Measurements from ENCODE around the gene CAPRIN1. TPM values are rescaled to one million over a fixed set of nuclear protein-coding genes. Genes with fewer than 3 reads are reported as not detected.

CAPRIN1 gene, protein sequence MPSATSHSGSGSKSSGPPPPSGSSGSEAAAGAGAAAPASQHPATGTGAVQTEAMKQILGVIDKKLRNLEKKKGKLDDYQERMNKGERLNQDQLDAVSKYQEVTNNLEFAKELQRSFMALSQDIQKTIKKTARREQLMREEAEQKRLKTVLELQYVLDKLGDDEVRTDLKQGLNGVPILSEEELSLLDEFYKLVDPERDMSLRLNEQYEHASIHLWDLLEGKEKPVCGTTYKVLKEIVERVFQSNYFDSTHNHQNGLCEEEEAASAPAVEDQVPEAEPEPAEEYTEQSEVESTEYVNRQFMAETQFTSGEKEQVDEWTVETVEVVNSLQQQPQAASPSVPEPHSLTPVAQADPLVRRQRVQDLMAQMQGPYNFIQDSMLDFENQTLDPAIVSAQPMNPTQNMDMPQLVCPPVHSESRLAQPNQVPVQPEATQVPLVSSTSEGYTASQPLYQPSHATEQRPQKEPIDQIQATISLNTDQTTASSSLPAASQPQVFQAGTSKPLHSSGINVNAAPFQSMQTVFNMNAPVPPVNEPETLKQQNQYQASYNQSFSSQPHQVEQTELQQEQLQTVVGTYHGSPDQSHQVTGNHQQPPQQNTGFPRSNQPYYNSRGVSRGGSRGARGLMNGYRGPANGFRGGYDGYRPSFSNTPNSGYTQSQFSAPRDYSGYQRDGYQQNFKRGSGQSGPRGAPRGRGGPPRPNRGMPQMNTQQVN
- 63.5 TPM for polyA plus RNA-seq

DNA sequence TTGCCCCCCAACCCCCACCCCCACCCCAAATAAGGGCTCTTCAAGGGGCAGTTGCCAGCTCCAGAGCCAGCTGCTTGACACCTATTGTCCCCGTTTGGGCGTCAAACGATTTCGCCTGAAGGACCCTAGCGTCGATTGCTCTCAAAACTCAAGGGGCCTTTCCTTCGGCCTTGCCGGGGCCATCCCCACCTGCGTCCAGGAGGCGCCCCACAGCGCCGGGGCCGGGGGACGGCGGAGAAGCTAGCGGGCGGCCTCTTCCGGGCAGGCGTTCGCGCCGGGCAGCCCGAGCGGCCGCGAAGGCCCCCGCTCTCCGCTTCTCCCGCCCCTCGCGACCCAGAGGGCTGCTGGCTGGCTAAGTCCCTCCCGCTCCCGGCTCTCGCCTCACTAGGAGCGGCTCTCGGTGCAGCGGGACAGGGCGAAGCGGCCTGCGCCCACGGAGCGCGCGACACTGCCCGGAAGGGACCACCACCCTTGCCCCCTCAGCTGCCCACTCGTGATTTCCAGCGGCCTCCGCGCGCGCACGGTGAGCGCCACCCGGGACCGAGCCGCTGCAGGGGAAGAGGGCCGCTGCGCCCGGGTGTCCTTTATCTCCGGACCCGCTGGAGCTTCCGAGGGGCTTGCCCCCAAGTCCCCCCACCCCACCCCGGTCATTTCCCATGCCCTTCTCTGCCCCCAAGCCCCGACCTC is at the start of gene CAPRIN1:
CAPRIN1 (plus strand) TSS at position 383 of the 687 bp plus-strand sequence. CDS start 690 bp downstream, outside the sequence.
- Mint-ChIP-seq H3K27me3 (no peaks in the 10 kb centered on the region), H3K4me1 (peaks cover 17 to 22% (median 22%) of the 10 kb centered on the region in 3 donors), H3K9me3 (no peaks in the 10 kb centered on the region)

DNA sequence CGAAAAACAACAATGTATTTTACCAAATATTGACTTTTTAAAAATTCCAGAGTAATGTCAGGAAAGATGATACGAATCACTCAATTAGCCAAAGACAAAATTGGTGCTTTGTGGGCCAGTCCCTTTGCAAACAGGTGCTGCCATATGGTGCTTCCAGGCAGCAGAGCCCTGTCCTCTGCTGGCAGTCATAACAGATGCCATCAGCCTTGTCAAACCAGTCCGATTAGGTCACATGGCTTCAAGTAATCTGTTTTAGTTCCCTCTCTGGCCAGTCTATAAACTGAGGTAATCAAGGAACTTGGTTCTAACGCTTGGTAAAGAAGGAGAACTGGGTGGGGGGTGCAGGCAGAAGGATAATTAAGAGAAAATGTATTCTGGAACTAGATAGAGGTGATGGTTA is 49.1 kb upstream of the CAPRIN1 start:
- Mint-ChIP-seq H3K9me3 (peaks cover 0 to 2% (median 0%) of the 10 kb centered on the region in 3 donors), H3K4me3 (no peak overlapping the region), H3K4me1 (peaks cover 3 to 10% (median 6%) of the 10 kb centered on the region in 3 donors), H3K27ac (peak overlapping the region in 1 of 3 donors; percentile 19), H3K36me3 (no peaks in the 10 kb centered on the region), H3K27me3 (peaks cover 22% of the 10 kb centered on the region)

More for the DNA sequence above, at the start of gene CAPRIN1:
- peak within 1 kb of the TSS; percentile 96 to 99 (median 96) for H3K27ac Mint-ChIP-seq
- peak within 1 kb of the TSS; percentile 95 to 99 (median 98) for H3K4me3 Mint-ChIP-seq
- H3K36me3 Mint-ChIP-seq = peaks cover 2% of the 10 kb centered on the region

DNA sequence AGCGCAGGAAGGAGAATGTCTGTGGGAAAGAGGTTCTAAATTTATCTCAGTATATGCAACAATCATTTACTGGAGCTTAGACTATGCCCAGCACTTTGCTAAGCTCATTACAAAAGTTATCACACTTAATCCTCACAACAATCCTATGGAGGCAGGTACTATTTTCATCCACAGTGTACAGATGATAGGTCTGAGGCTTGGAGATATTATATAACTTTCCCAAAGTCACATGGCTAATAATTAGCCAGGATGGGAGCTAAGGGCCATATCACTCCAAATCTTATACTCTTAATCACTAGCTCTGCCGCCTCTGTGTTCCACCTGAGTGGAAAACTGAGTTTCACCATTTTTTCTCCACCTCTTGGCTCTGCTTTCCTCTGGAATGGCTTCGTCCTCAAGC is 47.3 kb upstream of the CAPRIN1 start:
- H3K27ac Mint-ChIP-seq = no peak overlapping the region
- H3K4me3 Mint-ChIP-seq = no peak overlapping the region
- H3K4me1 Mint-ChIP-seq = peaks cover 3 to 6% (median 5%) of the 10 kb centered on the region in 3 donors
- H3K36me3 Mint-ChIP-seq = no peaks in the 10 kb centered on the region
- peaks cover 0 to 2% (median 0%) of the 10 kb centered on the region in 3 donors for H3K9me3 Mint-ChIP-seq
- H3K27me3 Mint-ChIP-seq = peaks cover 17% of the 10 kb centered on the region

DNA sequence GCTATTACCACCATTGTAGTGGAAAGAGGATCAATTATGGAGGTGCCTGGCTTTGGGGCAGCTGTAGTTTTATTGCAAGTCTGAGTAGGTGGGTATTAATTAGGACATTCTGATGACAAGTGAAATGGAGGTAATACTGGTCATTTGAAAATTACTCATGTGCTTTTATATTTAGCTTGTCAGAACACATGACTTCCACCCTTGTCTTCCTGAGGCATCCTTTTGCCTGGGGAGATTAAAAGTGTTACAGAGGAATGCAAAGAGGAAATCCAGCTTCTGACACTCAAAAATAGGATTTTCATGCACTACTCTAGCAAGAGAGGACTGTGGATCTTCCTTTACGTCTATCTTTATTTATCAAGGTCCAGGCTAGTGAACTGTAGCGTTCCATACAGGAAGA is 44.7 kb upstream of the CAPRIN1 start:
- no peaks in the 10 kb centered on the region for H3K9me3 Mint-ChIP-seq

DNA sequence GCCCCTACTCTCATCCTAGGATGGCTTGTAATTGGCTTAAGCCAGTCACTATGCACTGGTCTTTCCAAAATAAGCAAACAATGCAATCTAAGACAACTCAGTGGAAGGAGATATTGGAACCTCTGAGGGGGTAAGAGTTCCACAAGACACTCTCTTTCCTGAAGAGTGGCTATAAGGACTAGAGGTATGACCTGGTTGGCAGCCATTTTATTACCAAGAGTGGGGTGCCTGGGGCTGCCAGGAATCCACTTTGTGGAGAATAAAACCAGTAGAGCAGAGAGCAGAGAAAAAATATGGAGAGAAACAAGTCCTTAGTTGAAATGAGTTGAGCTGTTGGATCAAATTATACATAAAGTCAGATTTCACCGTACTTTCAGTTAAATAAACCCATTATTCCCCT is 38.8 kb upstream of the CAPRIN1 start:
- Mint-ChIP-seq H3K27me3 (peaks cover 8% of the 10 kb centered on the region), H3K4me1 (no peaks in the 10 kb centered on the region), H3K4me3 (no peak overlapping the region)

More for the DNA sequence above, 44.7 kb upstream of the CAPRIN1 start:
- no peaks in the 10 kb centered on the region for H3K4me1 Mint-ChIP-seq
- no peaks in the 10 kb centered on the region for H3K36me3 Mint-ChIP-seq
- H3K27me3 Mint-ChIP-seq = peaks cover 10% of the 10 kb centered on the region
- no peak overlapping the region for H3K4me3 Mint-ChIP-seq
- H3K27ac Mint-ChIP-seq = no peak overlapping the region

DNA sequence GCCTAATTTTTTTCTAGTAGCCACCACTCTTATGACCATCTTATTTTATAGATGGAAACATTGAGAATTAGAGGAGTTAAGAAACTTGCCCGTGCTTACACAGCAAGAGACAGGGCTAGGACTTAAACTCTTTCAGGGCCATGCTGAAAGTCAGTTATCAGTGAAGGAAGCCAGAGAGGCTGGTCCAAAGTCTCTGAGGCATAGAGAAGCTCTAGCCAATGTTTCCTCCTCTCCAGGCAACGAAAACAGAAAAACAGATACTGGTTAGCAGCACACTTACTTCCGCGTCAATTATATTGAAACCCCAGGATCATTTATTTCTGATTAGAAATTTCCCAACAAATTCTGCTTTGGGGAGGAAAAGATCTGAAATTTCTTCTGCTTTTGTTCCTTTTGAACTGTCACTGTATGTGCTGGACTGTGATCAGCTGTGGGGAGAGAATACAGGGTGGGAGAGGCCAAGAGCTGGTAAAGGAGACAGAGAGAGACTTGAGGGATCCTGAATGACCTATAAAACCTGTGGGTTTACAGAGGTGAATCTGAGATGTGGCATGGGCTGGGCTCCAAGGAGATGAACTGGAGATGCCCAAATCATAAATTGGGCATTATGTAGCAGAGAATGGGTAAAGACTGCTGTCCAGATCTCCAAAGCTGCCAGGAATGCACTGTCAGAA is 37.5 kb upstream of the CAPRIN1 start:
- H3K36me3 Mint-ChIP-seq = no peaks in the 10 kb centered on the region
- no peaks in the 10 kb centered on the region for H3K9me3 Mint-ChIP-seq
- no peaks in the 10 kb centered on the region for H3K4me1 Mint-ChIP-seq
- no peak overlapping the region for H3K4me3 Mint-ChIP-seq
- peaks cover 8% of the 10 kb centered on the region for H3K27me3 Mint-ChIP-seq
- no peak overlapping the region for H3K27ac Mint-ChIP-seq

More for the DNA sequence above, 38.8 kb upstream of the CAPRIN1 start:
- no peaks in the 10 kb centered on the region for H3K9me3 Mint-ChIP-seq
- no peak overlapping the region for H3K27ac Mint-ChIP-seq
- no peaks in the 10 kb centered on the region for H3K36me3 Mint-ChIP-seq

DNA sequence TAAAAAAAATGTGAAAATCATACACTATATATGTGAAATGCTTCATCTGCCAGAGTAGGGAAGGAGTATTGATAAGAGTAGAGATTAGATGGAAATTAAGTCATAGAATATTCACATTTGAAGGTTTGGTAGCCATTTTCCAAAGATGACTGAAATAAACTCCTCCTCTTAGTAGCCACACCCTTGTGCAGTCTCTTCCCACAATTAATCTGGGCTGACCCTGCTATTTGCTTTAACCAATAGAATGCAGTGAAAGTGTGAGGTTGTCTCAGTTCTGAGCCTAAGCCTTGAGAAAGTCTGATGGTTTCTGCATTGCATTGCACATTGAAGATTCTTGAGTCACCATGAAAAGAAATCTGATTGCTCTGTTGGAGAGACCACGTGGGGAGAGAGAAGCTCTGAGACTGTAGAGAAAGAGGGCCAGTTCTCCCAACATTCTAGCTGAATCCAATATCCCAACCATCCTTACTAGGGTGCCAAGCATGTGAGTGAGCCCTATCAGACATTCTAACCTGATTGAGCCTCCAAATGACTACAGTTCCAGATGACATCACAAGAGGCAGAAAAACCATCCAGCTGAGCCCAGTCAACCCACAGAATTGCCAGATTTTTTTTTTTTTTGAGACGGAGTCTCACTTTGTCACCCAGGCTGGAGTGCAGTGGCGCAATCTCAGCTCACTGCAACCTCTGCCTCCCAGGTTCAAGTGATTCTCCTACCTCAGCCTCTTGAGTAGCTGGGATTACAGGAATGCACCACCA is 29.4 kb upstream of the CAPRIN1 start:
- Mint-ChIP-seq H3K9me3 (peaks cover 0 to 4% (median 0%) of the 10 kb centered on the region in 3 donors), H3K27ac (no peak overlapping the region), H3K4me3 (no peak overlapping the region), H3K4me1 (no peaks in the 10 kb centered on the region), H3K27me3 (no peaks in the 10 kb centered on the region), H3K36me3 (no peaks in the 10 kb centered on the region)

DNA sequence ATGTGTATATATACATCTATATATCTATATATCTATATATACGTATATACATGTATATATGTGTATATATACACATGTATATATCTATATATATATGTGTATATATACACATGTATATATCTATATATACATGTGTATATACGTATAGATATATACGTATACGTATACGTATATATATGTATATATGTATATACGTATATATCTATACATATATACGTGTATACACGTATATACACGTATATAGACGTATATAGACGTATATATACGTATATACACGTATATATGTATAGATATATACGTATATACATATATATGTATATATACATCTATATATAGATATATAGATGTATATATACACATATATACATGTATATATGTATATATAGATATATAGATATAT is 25.1 kb upstream of the CAPRIN1 start:
- H3K27me3 Mint-ChIP-seq = peaks cover 2% of the 10 kb centered on the region
- no peak overlapping the region for H3K4me3 Mint-ChIP-seq
- H3K4me1 Mint-ChIP-seq = no peaks in the 10 kb centered on the region
- H3K36me3 Mint-ChIP-seq = no peaks in the 10 kb centered on the region
- no peak overlapping the region for H3K27ac Mint-ChIP-seq
- H3K9me3 Mint-ChIP-seq = peaks cover 0 to 4% (median 0%) of the 10 kb centered on the region in 3 donors

DNA sequence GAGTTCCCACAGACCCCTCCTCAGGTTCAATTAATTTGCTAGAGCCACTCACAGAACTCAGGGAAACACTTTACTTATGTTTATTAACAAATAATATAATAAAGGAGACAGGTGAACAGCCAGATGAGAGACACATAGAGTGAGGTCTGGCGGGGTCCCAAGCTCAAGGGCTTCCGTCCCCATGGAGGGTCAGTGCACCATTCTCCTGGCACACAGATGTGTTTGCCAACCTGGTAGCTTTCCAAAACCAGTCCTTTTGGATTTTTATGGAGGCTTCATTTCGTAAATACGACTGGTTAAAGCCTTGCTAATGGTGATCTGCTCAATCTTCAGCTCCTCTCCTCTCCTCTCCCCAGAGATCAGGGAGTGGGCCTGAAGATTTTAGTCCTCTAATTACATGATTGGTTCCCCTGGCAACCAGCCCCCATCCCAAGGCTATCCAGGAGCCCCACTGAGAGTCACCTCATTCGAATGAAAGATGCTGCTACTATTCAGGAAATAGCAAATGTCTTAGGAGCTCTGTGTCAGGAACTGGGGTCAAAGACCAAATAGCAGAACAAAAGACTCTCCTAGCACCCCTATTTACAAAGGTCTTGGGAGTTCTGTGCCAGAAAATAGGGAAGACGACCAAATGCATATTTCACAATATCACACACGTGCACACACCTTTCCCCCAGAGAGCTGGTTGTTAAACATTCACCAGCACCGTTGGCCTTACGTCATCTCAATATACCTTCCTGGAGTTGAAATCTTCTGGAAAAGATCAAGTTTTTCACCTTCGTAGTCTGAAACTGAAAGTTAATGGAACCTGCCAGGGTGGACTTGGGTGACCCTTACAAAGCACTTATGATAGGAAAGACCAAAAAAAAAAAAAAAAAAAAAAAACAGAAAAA is 23.8 kb upstream of the CAPRIN1 start:
- peaks cover 2% of the 10 kb centered on the region for H3K27me3 Mint-ChIP-seq
- H3K4me3 Mint-ChIP-seq = no peak overlapping the region
- no peaks in the 10 kb centered on the region for H3K36me3 Mint-ChIP-seq
- H3K4me1 Mint-ChIP-seq = no peaks in the 10 kb centered on the region
- H3K9me3 Mint-ChIP-seq = peaks cover 0 to 2% (median 0%) of the 10 kb centered on the region in 3 donors
- no peak overlapping the region for H3K27ac Mint-ChIP-seq

DNA sequence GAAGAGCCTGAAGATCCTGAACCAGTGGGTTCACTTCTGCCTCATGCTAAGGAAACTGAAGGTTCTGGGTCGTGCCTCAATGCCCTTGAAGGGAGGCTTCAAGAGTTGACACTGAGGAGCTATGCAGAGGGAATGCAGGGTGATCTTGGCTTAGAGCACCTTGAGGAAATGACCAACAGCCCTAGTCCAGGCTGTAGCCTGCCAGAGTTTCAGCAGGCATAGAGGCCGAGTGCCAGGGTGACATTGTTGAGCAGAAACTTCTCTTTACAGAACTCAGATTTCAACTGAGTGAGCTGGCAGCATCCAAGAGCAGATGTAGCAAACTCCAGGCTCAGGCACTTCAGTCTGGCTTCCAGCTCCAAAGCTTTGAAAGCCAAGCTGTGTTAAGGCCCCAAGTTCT is 23.1 kb upstream of the CAPRIN1 start:
- Mint-ChIP-seq H3K4me1 (no peaks in the 10 kb centered on the region), H3K36me3 (no peaks in the 10 kb centered on the region), H3K27ac (no peak overlapping the region), H3K9me3 (peaks cover 0 to 2% (median 0%) of the 10 kb centered on the region in 3 donors), H3K27me3 (peaks cover 2% of the 10 kb centered on the region), H3K4me3 (no peak overlapping the region)

DNA sequence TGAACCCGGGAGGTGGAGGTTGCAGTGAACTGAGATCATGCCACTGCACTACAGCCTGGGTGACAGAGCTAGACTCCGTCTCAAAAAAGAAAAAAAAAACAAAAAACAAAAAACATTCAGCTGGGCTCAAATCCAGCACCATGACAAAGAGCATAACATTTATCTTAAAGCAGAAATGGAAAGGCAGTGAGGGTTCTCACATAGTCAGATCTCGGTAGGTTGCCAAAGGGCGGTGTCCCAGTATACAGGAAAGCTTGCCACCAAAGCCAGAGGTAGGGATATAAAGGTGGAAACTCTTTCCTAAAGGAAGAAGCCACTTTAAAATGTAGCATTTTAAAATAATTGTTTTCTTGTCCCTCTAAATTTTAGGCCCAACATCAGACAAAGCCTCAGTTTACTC is 22.4 kb upstream of the CAPRIN1 start:
- Mint-ChIP-seq H3K27me3 (peaks cover 2% of the 10 kb centered on the region), H3K9me3 (peaks cover 0 to 2% (median 0%) of the 10 kb centered on the region in 3 donors), H3K27ac (peak overlapping the region in 1 of 3 donors; percentile 14), H3K36me3 (no peaks in the 10 kb centered on the region), H3K4me3 (no peak overlapping the region), H3K4me1 (no peaks in the 10 kb centered on the region)

DNA sequence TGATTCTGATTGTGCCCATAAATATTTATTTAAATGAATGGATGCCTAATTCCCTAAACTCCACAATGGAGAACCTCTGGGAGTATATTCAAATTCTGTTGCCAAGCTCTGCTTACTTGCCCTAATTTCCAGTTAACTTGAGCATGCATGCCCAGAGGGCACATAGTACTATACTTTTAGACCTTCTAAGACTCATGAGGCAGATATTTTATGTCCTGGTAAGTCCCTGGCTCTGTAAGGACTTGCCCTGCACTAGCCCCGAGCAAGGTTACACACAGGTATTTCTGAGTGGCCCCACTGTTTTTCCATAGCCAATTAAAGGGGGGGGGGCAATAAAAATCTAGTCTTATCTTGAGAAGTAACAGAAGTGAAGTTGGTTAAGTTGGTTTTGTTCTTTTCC is 21.1 kb upstream of the CAPRIN1 start:
- H3K4me3 Mint-ChIP-seq = no peak overlapping the region
- no peak overlapping the region for H3K27ac Mint-ChIP-seq
- no peaks in the 10 kb centered on the region for H3K36me3 Mint-ChIP-seq
- no peaks in the 10 kb centered on the region for H3K4me1 Mint-ChIP-seq
- H3K9me3 Mint-ChIP-seq = peaks cover 0 to 2% (median 0%) of the 10 kb centered on the region in 3 donors
- peaks cover 5% of the 10 kb centered on the region for H3K27me3 Mint-ChIP-seq

DNA sequence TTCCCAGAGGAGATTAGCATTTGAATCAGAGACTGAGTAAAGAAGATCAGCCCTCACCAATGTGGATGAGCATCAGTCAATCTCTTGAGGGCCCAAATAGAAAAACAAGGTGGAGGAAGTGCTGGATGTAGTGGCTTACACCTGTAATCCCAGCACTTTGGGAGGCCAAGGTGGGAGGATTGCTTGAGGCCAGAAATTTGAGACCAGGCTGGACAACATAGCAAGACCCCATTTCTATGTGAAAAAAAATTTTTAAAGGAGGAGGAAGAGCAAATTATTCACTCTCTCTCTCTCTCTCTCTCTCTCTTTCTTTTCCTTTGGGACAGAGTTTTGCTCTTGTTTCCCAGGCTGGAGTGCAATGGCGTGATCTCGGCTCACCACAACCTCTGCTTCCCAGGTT is 18.1 kb upstream of the CAPRIN1 start:
- H3K36me3 Mint-ChIP-seq = no peaks in the 10 kb centered on the region
- H3K27me3 Mint-ChIP-seq = peaks cover 5% of the 10 kb centered on the region
- no peak overlapping the region for H3K27ac Mint-ChIP-seq
- peaks cover 0 to 2% (median 0%) of the 10 kb centered on the region in 3 donors for H3K9me3 Mint-ChIP-seq
- no peak overlapping the region for H3K4me3 Mint-ChIP-seq
- no peaks in the 10 kb centered on the region for H3K4me1 Mint-ChIP-seq

Measured in IgD-negative memory B cell (primary cell).